Neural progenitor cell (in vitro differentiated cells): Measurements from ENCODE around the gene VPS33B.

Source experiments
- EZH2phosphoT487 ChIP-seq: fragments of 200-600 bp; sonication (generic); IDR thresholded peaks from 2 replicates; pipeline ENCODE4 v1.6.1; 2017; ENCODE audit warnings: antibody characterized with exemption
- TF ChIP-seq, protein P1 (sequence below): fragments of 200-600 bp; sonication (generic); IDR thresholded peaks from 2 replicates; pipeline ENCODE4 v1.5.1; 2017; ENCODE audit warnings: antibody characterized with exemption, mild to moderate bottlenecking

DNA sequence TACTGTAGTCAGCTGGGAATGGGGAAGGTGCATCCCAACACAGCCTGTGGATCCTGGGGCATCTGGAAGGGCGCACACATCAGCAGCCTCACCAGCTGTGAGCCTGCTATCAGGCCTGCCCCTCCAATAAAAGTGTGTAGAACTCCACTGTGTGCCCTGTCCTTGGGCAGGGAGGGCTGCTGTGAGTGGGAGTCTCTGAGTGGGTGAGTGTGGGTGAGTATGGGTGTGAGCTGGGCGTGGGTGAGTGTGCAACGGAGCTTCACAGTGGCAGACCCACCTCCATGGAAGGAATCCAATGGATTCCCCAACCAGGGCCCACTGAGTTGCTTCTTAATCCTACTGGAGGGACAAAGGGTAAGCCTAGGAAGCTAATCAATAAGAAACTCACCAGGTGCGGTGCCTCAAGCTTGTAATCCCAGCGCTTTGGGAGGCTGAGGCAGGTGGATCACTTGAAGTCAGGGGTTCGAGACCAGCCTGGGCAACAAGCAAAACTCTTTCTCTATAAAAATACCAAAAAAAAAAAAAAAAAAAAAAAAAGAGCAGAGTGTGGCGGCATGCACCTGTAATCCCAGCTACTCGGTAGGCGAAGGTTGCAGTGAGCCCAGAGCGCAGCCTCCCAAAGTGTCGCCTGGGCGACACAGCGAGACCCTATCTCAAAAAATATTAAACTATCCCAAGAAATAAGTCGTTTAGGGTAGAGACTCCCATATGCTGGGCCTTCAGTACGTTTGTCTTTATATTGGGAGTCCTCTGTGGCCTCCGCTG, 68.3 kb downstream of the VPS33B start:
- TF ChIP-seq, protein P1, sequence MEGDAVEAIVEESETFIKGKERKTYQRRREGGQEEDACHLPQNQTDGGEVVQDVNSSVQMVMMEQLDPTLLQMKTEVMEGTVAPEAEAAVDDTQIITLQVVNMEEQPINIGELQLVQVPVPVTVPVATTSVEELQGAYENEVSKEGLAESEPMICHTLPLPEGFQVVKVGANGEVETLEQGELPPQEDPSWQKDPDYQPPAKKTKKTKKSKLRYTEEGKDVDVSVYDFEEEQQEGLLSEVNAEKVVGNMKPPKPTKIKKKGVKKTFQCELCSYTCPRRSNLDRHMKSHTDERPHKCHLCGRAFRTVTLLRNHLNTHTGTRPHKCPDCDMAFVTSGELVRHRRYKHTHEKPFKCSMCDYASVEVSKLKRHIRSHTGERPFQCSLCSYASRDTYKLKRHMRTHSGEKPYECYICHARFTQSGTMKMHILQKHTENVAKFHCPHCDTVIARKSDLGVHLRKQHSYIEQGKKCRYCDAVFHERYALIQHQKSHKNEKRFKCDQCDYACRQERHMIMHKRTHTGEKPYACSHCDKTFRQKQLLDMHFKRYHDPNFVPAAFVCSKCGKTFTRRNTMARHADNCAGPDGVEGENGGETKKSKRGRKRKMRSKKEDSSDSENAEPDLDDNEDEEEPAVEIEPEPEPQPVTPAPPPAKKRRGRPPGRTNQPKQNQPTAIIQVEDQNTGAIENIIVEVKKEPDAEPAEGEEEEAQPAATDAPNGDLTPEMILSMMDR, result no peak
- no peak for TF ChIP-seq EZH2phosphoT487
